UCSD-AML1 (cell line): ENCODE data around the gene SDK2.

Experiments used
- DNase-seq: peaks from one replicate; lab custom pipeline; 2025; ENCODE audit not compliant: unreplicated experiment; lab: John Stamatoyannopoulos, UW

Gene SDK2

GRCh38 chr17:73354423-73355284 is 289.6 kb downstream of the SDK2 start:
- DNase-seq, result no peak

GRCh38 chr17:73352261-73352660 is 292.0 kb downstream of the SDK2 start:
- no peak for DNase-seq

- no peak for DNase-seq
Observed at GRCh38 chr17:73351764-73352163, 292.5 kb downstream of the SDK2 start.

GRCh38 chr17:73350864-73351263 is 293.4 kb downstream of the SDK2 start:
- no peak for DNase-seq

- DNase-seq, result no peak
Observed at GRCh38 chr17:73349647-73350046, 294.6 kb downstream of the SDK2 start.

GRCh38 chr17:73349138-73349537 is 295.1 kb downstream of the SDK2 start:
- DNase-seq, result no peak

GRCh38 chr17:73348829-73349095 is 295.5 kb downstream of the SDK2 start:
- DNase-seq, result no peak

GRCh38 chr17:73348018-73348828 is 296.0 kb downstream of the SDK2 start:
- DNase-seq, result no peak

- no peak for DNase-seq
Observed at GRCh38 chr17:73347351-73347750, 296.9 kb downstream of the SDK2 start.

GRCh38 chr17:73346501-73347162 is 297.6 kb downstream of the SDK2 start:
- DNase-seq, result no peak

- no peak for DNase-seq
Observed at GRCh38 chr17:73343739-73344454, 300.3 kb downstream of the SDK2 start.

GRCh38 chr17:73343168-73343634 is 301.0 kb downstream of the SDK2 start:
- no peak for DNase-seq

- no peak for DNase-seq
Observed at GRCh38 chr17:73342541-73343167, 301.6 kb downstream of the SDK2 start.

- DNase-seq, result no peak
Observed at GRCh38 chr17:73342050-73342522, 302.2 kb downstream of the SDK2 start.

GRCh38 chr17:73341350-73342049 is 302.7 kb downstream of the SDK2 start:
- DNase-seq, result no peak

- no peak for DNase-seq
Observed at GRCh38 chr17:73340093-73340596, 304.1 kb downstream of the SDK2 start.

- no peak for DNase-seq
Observed at GRCh38 chr17:73338566-73339197, 305.6 kb downstream of the SDK2 start.

- no peak for DNase-seq
Observed at GRCh38 chr17:73338050-73338521, 306.2 kb downstream of the SDK2 start.

GRCh38 chr17:73337330-73337710 is 306.9 kb downstream of the SDK2 start:
- no peak for DNase-seq
